Activated CD4-positive, alpha-beta T cell treated with anti-CD3 and anti-CD28 coated beads, Interleukin-2, Interleukin-6, amounts not matched to agents 100 ng/mL and 50 ng/mL, durations not matched to agents 16 hours and 8 hours (primary cell): ENCODE results near the gene RASSF8.
A peak's percentile ranks its signal among the peaks of the same experiment; 100 is the strongest.

Experiments used
- DNase-seq: peaks from one replicate; pipeline ENCODE4 v3.0.0-alpha.2; 2020

The RASSF8 gene

GRCh38 chr12:26068503-26068902 is 110.0 kb downstream of the RASSF8 start:
- DNase-seq: no peak

GRCh38 chr12:26069796-26070195 is 111.3 kb downstream of the RASSF8 start:
- DNase-seq: no peak

DNA sequence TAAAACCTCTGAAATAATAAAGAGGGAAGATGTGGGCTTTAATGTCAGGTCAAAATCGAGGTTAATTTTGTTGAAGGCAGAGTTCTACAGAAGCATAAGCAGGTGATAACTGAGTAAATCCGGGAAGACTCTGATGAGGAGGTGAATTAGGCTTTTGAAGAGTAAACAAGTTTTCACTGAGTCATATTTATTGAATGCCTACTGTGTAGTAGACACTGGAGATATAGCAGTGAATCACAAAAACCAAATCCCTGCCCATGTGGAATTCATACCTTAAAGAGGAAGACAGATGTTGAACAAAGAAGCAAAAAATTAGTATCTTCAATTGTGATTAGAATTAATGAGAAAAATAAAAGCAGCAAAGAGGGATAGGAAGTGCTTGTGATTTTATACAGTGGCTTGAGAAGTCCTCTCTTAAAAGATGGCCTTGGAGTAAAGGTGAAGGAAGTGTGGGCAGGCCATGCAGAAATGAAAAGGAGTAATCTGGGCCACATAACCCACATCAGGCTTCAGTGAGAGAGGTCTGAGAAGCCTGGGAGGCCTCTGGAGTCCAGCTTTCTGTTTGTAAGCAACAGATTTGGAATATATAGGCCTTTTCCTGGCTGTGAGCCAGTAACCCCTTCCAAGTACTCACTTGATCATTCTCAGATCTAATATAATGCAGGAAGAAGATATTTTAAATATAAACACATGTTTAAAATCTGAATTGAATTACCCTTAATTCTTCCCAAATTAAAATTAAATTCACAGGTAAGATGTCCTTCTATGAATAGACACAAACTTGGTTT is 119.6 kb downstream of the RASSF8 start:
- no peak for DNase-seq

DNA sequence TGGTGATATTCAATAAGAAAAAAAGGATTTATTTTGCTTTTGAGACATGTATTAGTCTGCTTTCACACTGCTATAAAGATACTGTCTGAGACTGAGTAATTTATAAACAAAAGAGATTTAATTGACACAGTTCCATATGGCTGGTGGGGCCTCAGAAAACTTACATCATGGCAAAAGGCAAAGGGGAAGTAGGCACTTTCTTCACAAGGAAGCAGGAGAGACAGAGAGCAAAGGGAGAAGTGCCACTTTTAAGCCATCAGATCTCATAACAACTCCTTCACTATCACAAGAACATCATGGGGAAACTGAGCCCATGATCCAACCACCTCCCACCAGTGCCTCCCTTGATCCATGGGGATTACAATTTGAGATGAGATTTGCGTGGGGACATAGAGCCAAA is 122.4 kb downstream of the RASSF8 start:
- no peak for DNase-seq

DNA sequence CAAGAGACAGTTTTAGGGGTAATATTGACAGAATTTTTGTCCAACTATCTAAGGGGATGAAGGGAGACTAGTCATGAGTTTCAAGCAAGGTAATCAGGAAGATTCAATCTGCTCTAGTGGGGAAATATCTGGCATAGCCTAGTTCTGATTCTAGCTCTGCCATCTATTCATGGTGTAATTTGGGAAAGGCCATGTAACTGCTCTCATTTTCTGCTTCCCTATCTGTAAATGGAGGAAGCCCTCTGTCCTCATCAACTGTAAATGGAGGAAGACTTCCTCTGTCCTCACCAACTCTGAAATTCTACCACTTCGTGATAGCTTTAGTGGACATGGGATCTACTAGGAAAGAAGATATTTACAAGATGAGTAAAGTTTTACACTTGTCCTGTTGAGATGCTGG is 128.5 kb downstream of the RASSF8 start:
- DNase-seq: no peak

- no peak for DNase-seq
Observed at GRCh38 chr12:26088998-26089397, 130.5 kb downstream of the RASSF8 start.

GRCh38 chr12:26090836-26091510 is 132.5 kb downstream of the RASSF8 start:
- DNase-seq: no peak

- DNase-seq: no peak
Observed at GRCh38 chr12:26091822-26092221, 133.3 kb downstream of the RASSF8 start.

- no peak for DNase-seq
Observed at GRCh38 chr12:26092346-26093105, 134.0 kb downstream of the RASSF8 start.

DNA sequence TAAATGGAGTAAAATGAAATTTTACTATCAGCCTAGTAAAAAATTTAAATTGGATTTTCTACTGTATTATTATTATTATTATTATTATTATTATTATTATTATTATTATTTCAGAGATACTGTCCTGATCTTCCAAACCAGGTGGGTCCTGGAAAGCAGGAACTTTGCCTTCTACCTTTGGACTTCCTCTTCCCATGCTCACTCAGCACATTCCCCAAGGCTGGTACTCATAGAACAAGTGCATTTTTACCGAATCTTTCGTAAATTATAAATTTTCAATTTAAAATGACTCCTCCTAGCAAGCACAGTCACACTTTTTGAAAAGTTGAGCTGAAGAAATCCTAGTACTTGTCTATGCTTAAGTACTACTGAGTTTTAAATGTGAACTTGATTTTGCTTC is 136.7 kb downstream of the RASSF8 start:
- DNase-seq: no peak

DNA sequence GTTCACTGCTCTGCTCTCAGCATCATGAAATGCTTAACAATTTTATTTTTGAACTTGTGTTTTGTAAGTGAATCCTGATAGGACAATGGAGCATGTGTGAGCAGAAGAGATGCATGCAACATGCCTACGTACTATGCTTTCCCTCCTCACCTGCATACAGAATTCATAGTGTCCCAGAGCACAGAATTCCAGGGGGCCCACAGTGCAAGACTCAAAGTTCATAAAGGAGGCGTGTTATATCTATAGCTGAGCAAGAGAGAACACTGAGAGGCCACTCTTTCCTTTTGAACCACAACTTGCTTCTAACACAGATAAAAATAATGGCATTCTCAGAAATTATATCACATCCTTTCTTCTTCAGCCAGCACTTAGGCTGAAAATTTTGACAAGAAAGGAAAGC is 137.6 kb downstream of the RASSF8 start:
- no peak for DNase-seq

- DNase-seq: peak; percentile 71
Observed at GRCh38 chr12:26097046-26097878, 138.8 kb downstream of the RASSF8 start.

GRCh38 chr12:26100666-26101349 is 142.3 kb downstream of the RASSF8 start:
- no peak for DNase-seq

DNA sequence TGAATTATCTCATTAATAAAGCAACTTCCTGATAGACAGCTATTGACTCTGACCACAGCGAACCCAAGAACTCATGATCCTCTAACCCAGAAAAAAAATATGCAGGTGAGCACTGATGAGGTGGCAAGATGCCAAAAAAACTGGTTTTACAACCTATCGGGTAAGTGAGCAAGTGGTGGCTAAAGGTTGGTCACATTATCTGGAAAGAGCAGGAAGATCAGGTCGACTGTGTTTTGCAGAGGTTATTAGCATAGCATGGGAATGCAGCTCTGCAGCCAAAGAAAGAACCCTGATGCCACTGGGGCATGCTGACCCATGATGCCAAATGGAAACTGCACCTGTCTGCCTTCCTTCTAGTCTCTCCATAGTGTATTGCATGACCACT is 142.9 kb downstream of the RASSF8 start:
- DNase-seq: no peak

GRCh38 chr12:26101763-26102162 is 143.3 kb downstream of the RASSF8 start:
- no peak for DNase-seq

DNA sequence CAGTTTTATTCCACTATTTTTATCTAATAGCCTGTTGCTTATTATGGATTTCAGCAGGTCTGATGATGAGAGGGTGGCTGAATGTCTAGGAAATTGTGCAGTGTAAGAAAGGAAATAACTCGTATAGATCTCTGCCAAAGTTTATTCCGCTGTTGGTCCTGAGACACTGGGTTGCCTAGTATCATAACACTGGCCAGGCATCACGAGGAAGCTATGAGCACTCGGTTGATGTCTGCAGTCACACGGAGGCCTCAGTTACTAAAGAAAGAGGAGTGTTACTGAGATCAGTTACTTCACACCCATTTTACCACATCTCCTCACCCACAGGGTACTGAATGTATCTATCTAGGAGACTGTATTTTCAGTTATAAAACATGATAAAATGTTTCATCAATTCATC is 144.5 kb downstream of the RASSF8 start:
- DNase-seq: no peak

GRCh38 chr12:26106347-26106746 is 147.9 kb downstream of the RASSF8 start:
- no peak for DNase-seq

DNA sequence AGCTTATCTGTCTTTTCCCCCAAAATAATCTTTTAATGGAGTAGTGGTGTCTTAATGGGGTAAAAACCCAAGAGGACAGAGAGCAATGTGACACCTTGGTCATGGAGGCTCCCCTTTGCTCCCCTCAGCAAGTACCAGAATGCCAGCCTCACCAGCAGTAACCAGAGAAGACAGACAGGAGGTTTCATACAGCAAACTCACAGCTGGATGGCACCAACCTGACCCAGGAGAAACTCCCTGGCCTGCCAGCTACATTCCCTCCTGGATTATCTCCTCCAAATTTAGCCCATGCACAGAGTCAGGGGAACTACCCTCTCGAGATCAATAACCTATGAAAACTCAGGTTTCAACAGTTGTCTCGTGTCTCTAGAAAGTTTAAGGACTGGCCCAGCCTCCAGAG is 150.4 kb downstream of the RASSF8 start:
- no peak for DNase-seq

DNA sequence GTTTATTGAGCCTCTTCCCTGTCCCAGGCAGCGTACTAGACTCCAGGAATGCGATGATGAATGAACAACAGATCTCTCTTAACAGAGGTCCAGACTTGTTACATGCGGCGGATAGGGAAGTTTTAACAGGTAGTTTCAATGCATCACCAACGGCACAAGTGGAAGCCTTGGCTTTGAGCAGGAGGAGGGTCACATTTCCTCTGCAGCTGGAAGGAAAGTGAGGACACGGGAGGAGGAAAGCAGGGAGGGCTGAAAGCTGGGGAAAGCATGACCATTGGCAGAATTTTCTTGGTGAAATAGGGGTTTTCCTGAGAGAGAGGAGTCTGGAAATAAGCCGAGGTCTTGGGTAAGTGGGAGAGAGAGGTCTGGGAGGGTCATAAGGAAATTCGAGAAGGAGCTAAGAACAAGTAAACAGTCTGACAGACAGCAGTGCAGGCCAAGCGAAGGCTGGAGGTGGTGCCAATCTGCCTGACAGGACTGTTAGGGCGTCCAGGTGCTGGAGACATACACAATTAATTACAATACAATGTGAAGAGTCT is 150.9 kb downstream of the RASSF8 start:
- DNase-seq: no peak

GRCh38 chr12:26112232-26112631 is 153.8 kb downstream of the RASSF8 start:
- DNase-seq: no peak

DNA sequence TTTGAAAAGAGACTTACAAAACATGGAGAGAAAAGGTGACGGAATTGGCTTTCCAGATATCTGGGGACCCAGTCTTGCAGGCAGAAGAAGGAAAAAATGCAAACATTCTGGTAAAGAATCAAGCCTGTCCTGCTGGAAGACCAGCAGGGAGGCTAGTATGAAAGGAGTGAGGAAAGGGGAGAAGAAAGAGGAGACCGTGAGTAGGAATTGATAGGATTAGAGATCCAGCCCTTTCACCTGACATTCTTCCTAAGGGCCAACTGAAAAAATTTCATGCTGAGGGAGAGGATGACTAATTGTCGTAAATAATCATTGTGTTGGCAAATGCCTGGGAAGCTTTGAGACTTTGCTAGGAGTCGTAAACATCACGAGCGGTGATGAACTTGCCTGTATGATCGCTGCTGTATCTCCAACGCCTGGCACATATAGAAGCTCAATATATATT is 154.2 kb downstream of the RASSF8 start:
- DNase-seq: no peak

- no peak for DNase-seq
Observed at GRCh38 chr12:26113181-26113654, 154.7 kb downstream of the RASSF8 start.
